Choroid plexus epithelial cell (primary cell): ENCODE data around the gene DIP2A.

ENCODE experiments used
- DNase-seq: peaks from one replicate; pipeline ENCODE4 v3.0.0-alpha.2; 2010; ENCODE audit warnings: low read depth
- H3K4me3 ChIP-seq: 2 replicates; pipeline ENCODE4 v1.5.1; 2011; ENCODE audit warnings: low read depth, mild to moderate bottlenecking, control low read depth, low read length, moderate library complexity
- TF ChIP-seq, protein P1 (sequence below): conservative IDR thresholded peaks from 2 replicates; pipeline ENCODE4 v1.5.1; 2011; ENCODE audit warnings: low read depth, mild to moderate bottlenecking, control low read depth, inconsistent platforms, low read length, moderate library complexity

DIP2A gene

DNA sequence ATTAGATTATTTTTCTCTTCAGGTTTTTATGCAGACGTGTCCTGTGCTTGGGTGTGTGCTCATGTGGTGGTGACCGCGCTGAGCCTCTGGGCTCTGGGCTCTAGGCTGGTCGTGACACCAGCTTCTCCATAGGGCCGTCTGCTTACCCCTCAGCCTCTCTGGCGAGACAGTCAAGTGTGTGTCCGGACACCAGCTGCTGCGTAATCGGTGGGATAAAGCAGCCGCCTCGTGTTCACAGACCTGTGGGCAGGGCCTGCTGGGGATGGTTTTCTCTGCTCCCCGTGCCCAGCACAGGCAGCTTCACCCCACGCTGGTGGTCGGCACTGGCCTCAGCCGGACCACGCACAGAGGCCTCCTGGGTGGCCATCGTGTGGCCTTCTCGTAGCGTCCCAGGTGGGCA is 33.6 kb upstream of the DIP2A start:
- TF ChIP-seq, protein P1, sequence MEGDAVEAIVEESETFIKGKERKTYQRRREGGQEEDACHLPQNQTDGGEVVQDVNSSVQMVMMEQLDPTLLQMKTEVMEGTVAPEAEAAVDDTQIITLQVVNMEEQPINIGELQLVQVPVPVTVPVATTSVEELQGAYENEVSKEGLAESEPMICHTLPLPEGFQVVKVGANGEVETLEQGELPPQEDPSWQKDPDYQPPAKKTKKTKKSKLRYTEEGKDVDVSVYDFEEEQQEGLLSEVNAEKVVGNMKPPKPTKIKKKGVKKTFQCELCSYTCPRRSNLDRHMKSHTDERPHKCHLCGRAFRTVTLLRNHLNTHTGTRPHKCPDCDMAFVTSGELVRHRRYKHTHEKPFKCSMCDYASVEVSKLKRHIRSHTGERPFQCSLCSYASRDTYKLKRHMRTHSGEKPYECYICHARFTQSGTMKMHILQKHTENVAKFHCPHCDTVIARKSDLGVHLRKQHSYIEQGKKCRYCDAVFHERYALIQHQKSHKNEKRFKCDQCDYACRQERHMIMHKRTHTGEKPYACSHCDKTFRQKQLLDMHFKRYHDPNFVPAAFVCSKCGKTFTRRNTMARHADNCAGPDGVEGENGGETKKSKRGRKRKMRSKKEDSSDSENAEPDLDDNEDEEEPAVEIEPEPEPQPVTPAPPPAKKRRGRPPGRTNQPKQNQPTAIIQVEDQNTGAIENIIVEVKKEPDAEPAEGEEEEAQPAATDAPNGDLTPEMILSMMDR, result no peak
- H3K4me3 ChIP-seq, result no peak overlapping the region
- no peak for DNase-seq

DNA sequence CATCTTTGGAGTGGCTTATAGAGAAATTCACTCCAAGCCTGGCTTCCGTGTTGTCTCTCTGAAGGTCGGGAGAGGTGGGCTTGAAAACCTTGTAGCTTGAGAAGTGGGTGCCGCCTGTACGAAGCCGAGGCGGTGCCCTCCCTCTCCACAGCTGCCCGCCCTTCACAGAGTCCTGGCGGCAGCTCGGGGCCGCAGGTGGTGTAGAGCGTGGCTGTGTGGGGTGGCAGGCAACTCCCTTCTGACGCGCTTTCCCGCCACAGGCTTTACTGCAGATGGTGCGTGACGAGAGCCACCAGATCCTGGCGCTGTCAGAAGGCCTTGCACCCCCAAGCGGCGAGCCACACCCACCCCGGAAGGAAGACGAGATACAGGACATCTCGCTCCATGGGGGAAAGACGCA is 33.1 kb upstream of the DIP2A start:
- TF ChIP-seq, protein P1, result no peak
- no peak for DNase-seq

DNA sequence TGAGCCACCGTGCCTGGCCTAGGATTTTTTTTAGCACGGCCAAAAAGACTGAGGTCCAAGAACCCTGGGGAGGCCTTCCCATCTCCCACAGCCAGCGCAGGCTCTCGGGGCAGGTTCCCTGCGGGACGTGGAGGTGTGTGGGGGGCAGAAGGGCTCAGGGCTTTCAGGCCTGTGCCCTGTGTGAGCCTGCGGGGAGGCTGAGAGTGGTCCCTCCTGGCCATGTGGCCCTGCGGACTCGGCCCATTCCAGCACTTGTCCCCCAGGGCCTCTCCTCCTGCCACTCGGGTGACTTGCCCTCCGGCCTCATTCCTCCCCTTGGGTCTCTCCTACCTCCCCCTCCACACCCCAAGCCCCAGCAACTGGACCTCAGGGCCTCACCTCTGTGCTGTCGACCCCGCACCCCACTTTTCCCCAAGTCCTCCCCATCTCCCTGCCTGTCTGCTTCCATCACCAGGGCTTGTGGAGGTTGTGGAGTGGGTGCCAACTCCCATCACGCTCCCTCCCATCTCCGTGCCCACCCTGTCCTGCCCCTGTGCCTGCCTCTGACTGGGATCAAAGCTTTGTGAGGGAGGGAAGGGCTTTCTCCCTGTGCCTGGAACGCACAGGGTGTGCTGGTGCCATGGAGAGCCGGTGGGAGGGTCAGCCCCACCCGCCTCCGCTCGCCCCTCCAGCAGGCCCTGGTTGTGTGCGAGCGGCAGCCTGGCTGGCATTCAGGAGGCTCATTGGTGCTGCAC is 32.2 kb upstream of the DIP2A start:
- TF ChIP-seq, protein P1, result no peak
- DNase-seq, result no peak
- H3K4me3 ChIP-seq, result no peak overlapping the region

More for the DNA sequence above, 33.1 kb upstream of the DIP2A start:
- no peak overlapping the region for H3K4me3 ChIP-seq

DNA sequence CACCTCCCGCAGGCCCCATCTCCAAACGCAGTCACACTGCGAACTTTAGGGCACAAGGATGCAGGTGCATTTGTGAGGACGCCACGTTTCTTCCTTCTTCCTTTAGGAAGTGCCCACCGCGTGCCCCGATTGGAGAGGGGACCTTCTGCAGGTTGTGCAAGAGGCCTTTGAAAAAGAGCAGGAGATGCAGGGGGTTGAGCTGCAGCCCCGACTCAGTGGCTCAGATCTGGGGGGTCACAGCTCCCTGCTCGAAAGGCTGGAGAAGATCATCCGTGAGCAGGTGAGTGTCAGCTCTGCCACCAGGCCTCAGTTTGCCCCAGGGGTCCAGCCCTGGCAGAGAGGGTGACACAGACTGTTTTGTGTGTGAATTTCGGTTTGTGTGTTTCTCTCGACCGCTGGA is 31.2 kb upstream of the DIP2A start:
- DNase-seq, result no peak
- TF ChIP-seq, protein P1, result no peak
- no peak overlapping the region for H3K4me3 ChIP-seq

DNA sequence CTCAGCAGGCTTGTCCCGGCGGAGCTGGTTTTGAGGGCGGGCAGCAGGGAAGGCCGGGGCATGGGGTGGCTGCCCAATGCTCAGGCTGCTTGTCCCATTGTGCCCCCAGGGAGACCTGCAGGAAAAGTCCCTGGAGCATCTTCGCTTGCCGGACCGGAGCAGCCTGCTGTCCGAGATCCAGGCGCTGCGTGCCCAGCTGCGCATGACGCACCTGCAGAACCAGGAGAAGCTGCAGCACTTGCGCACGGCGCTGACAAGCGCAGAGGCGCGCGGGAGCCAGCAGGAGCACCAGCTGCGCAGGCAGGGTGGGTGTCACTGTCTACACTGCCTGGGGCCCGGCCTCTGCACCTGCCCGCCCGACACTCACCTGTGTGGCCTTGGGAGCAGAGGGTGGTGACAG is 30.4 kb upstream of the DIP2A start:
- H3K4me3 ChIP-seq, result no peak overlapping the region
- TF ChIP-seq, protein P1, result no peak
- no peak for DNase-seq

DNA sequence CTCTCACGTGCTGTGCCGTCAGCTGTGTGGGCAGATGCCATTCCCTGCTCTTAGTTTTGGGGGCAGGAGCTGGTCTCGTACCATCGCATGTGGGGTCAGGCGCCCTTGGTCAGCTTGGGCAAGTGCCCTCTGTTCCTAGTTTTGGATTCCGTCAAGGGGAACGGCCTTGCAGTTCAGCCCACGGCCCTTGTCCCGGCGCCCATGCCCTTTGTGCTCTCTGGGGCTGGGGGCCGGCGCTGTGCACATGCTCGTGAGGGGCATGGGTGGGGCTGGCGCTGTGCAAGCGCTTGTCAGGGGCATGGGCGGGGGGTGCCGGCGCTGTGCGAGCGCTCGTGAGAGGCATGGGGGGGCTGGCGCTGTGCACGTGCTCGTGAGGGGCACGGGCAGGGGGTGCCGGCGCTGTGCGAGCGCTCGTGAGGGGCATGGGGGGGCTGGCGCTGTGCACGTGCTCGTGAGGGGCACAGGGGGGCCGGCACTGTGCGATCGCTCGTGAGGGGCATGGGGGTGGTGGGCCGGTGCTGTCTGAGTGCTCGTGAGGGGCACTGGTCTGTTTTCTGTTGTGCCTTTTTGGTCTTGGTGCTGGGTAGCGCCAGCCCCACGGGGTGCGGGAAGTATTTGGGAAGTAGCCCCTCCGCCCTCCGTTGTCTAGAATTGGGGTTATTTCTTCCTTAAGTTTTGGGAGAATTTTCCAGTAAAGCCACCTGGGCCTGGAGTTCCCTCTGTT is 29.5 kb upstream of the DIP2A start:
- TF ChIP-seq, protein P1, result no peak
- H3K4me3 ChIP-seq, result no peak overlapping the region
- DNase-seq, result no peak
